Measurements from ENCODE around the gene ZNF48. TPM values are rescaled to one million over a fixed set of nuclear protein-coding genes. Genes with fewer than 3 reads are reported as not detected.

Gene ZNF48
- total RNA-seq, 1 experiment from 2014 or later, result 57.3 TPM

GRCh38 chr16:30383521-30383920, 11.7 kb upstream of the ZNF48 start:
- H3K36me3 Mint-ChIP-seq (ENCODE audit: insufficient read depth in 1 of 3, low read depth in 3 of 3), result peaks cover 2 to 4% (median 2%) of the 10 kb centered on the region in 3 experiments; a peak in 4 of 7 replicates

More at GRCh38 chr16:30383521-30383920, 11.7 kb upstream of the ZNF48 start:
- Histone ChIP-seq H2BK5ac (ENCODE audit: insufficient read length, low read length) (no peak overlapping the region), H3K79me2 (ENCODE audit: insufficient read depth, low read length) (no peaks in the 10 kb centered on the region), H3K79me1 (ENCODE audit: insufficient read depth, low read depth, low read length, poor library complexity, severe bottlenecking) (no peaks in the 10 kb centered on the region), H3K27ac (ENCODE audit: insufficient read length, low read depth, low read length) (no peak overlapping the region), H2AK5ac (ENCODE audit: insufficient read length, low read length) (no peak overlapping the region), H4K8ac (replicated peaks; ENCODE audit: insufficient read length, low read depth, low read length) (no peak overlapping the region), H2AFZ (ENCODE audit: low read length) (no peak overlapping the region), H3K4me1 (ENCODE audit: insufficient read depth, low read length) (no peaks in the 10 kb centered on the region), H3K23ac (ENCODE audit: insufficient read length, low read depth, low read length) (no peak overlapping the region), H3K9ac (ENCODE audit: extremely low read depth, insufficient read length, low read length) (no peak overlapping the region), H3K4me2 (ENCODE audit: insufficient read depth, insufficient read length, low read length) (no peak overlapping the region), H3K4ac (ENCODE audit: low read depth, low read length) (no peak overlapping the region), H4K91ac (ENCODE audit: insufficient read length, low read depth, low read length) (no peak overlapping the region), H2BK120ac (ENCODE audit: low read depth, low read length, poor library complexity, severe bottlenecking) (no peak overlapping the region), H3K27me3 (ENCODE audit: insufficient read depth, low read length) (no peaks in the 10 kb centered on the region), H3K23me2 (ENCODE audit: insufficient read length, low read depth, low read length, poor library complexity, severe bottlenecking) (peaks cover 6% of the 10 kb centered on the region), H4K20me1 (ENCODE audit: control insufficient read depth, insufficient read depth, insufficient read length) (no peaks in the 10 kb centered on the region), H2BK12ac (ENCODE audit: insufficient read length, low read depth, low read length) (no peak overlapping the region), H2BK15ac (ENCODE audit: low read depth, low read length) (no peak overlapping the region), H3K9me3 (ENCODE audit: control insufficient read depth, low read depth, low read length) (no peaks in the 10 kb centered on the region), H2BK20ac (ENCODE audit: low read depth, low read length, poor library complexity, severe bottlenecking) (no peak overlapping the region), H3K18ac (ENCODE audit: insufficient read length, low read depth, low read length) (no peak overlapping the region), H3K56ac (ENCODE audit: insufficient read length, low read depth, low read length) (no peak overlapping the region), H3K14ac (ENCODE audit: insufficient read depth, low read length) (no peak overlapping the region), H4K5ac (ENCODE audit: insufficient read length, low read depth, low read length) (no peak overlapping the region), H3T11ph (ENCODE audit: low read length) (no peak overlapping the region)
- no CpG with 5 or more reads among the region's 2 CpGs for WGBS (ENCODE audit: extremely low coverage, insufficient read length, low lambda C conversion rate)
- TF ChIP-seq CTCF (conservative IDR thresholded peaks at IDR 0.05), result no peak
- H3K9me3 Mint-ChIP-seq, result no peaks in the 10 kb centered on the region
- peaks cover 8 to 14% of the 10 kb centered on the region in 2 experiments for H3K4me1 Mint-ChIP-seq
- no peak for DNase-seq
- H3K27ac Mint-ChIP-seq, result no peak overlapping the region
- H3K27me3 Mint-ChIP-seq (ENCODE audit: low read depth), result no peaks in the 10 kb centered on the region; the same call in 1 of the 2 replicates
- H3K4me3 Mint-ChIP-seq, result no peak overlapping the region
